H1 (cell line): ENCODE results near the gene CHRM1. TPM values are rescaled to one million over a fixed set of nuclear protein-coding genes. Genes with fewer than 3 reads are reported as not detected.

Experiments
- POLR2A ChIP-seq, 2 experiments: IDR thresholded peaks; 1 replicate in 1 of 2; 2 replicates in 1 of 2; pipeline ENCODE4 v1.6.1; 2011; ENCODE audit warnings: low read depth in 2 of 2, low read length in 2 of 2, mild to moderate bottlenecking in 2 of 2; ENCODE audit errors: control extremely low read depth in 1 of 2
- SIN3A ChIP-seq, 2 experiments: IDR thresholded peaks in 1 of 2; conservative IDR thresholded peaks in 1 of 2; 2 replicates each; pipeline ENCODE4 v1.6.1; 2011 to 2012; ENCODE audit warnings: low read length in 2 of 2, improper control_type of control experiment in 1 of 2, low read depth in 1 of 2, mild to moderate bottlenecking in 1 of 2
- SRF ChIP-seq: IDR thresholded peaks from 2 replicates; pipeline ENCODE4 v1.6.1; 2011; ENCODE audit warnings: mild to moderate bottlenecking, low read depth, low read length, moderate library complexity
- polyA plus RNA-seq, 7 experiments: library from polyadenylated mRNA; depleted of rRNA in 3 of 7; stranded (reverse) in 5 of 7; unstranded in 2 of 7; fragments of >200 nt in 5 of 7; fragments of 200-250 nt in 2 of 7; gene quantifications; 1 replicate in 5 of 7; 2 replicates in 1 of 7; 4 replicates in 1 of 7; pipeline versions ENCODE4 v1.2.1 to v1.2.3, GENCODE V29; 2011 to 2013; ENCODE audit warnings: missing spikeins in 2 of 7, mixed read lengths in 2 of 7
- total RNA-seq: library from RNA; stranded (reverse); fragmentation: NEBNext Ultra II Directional; extraction: Animal tissue kit (Norgen Biotek cat#: 25700); gene quantifications from 2 replicates; pipeline ENCODE4 v1.2.1, GENCODE V29; 2021
- TF ChIP-seq, protein P1 (sequence below), 3 experiments: IDR thresholded peaks; 1 replicate in 2 of 3; 2 replicates in 1 of 3; pipeline versions ENCODE4 v1.5.1 to v1.6.1; 2011; ENCODE audit warnings: low read length in 3 of 3, mild to moderate bottlenecking in 3 of 3, inconsistent platforms in 2 of 3, low read depth in 1 of 3, moderate library complexity in 1 of 3; ENCODE audit not compliant: insufficient read depth in 1 of 3; ENCODE audit errors: control extremely low read depth in 1 of 3

The CHRM1 gene
- total and polyA plus RNA-seq, 2 of the 8 experiments (the other 6 are each of a cell fraction or from before 2014, with no cell fraction given): 0.08 TPM; not detected in 1

DNA sequence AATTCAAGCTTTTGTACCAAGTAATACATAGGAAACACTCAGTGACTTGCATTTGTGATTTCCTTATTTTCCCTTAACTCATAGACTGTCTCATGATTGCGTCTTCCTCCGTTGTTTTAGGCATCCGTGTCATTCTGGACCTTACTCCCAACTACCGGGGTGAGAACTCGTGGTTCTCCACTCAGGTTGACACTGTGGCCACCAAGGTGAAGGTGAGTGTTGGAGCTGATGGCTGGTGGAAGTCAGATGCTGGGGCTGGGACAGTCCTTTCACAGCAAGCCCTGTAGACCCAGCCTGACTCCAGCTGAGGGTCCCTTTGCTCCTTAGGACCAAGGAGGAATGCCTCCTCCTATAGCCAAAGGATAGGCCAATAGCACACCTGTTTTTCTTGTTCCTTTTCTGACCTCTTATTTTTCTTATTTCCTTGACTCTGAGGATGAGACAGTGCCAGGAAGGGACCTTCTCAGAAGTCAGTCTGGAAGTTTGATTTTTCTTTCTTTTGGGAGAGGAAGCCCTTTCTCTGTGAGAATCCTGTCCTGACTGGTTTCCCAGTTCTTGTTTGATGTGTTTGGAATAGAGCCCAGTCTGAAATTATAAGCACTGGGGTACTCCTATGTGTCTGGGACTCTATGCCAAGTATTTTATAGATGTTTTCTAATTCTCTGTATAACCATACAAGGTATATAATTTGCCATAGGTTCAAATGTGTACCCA is 38.2 kb downstream of the CHRM1 start (continued):
- TF ChIP-seq, protein P1, sequence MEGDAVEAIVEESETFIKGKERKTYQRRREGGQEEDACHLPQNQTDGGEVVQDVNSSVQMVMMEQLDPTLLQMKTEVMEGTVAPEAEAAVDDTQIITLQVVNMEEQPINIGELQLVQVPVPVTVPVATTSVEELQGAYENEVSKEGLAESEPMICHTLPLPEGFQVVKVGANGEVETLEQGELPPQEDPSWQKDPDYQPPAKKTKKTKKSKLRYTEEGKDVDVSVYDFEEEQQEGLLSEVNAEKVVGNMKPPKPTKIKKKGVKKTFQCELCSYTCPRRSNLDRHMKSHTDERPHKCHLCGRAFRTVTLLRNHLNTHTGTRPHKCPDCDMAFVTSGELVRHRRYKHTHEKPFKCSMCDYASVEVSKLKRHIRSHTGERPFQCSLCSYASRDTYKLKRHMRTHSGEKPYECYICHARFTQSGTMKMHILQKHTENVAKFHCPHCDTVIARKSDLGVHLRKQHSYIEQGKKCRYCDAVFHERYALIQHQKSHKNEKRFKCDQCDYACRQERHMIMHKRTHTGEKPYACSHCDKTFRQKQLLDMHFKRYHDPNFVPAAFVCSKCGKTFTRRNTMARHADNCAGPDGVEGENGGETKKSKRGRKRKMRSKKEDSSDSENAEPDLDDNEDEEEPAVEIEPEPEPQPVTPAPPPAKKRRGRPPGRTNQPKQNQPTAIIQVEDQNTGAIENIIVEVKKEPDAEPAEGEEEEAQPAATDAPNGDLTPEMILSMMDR (IDR thresholded peaks at IDR 0.05; ENCODE audit: control extremely low read depth in 1 of 3, insufficient read depth in 1 of 3, low read depth in 1 of 3, low read length in 3 of 3): no peak
- TF ChIP-seq SIN3A (conservative IDR thresholded peaks at IDR 0.05 in 1 of 2, IDR thresholded peaks at IDR 0.05 in 1 of 2; ENCODE audit: low read depth in 1 of 2, low read length in 2 of 2) (no peak), SRF (no peak), POLR2A (IDR thresholded peaks at IDR 0.05; ENCODE audit: control extremely low read depth in 1 of 2, low read depth in 2 of 2, low read length in 2 of 2) (peak in 1 of 2 experiments; percentile 50; a peak in 1 of 3 replicates)
- TF ChIP-seq, all 59 proteins: peak for 2
